GM21619 (cell line): ENCODE data around the gene ATP13A2.

ENCODE experiments used
- ATAC-seq: cut with Tn5 transposase; IDR thresholded peaks from one replicate; pipeline ENCODE4 v1.9.1; 2021; ENCODE audit not compliant: unreplicated experiment

The ATP13A2 gene

GRCh38 chr1:17032741-17033140 lies 21.0 kb upstream of the ATP13A2 start:
- ATAC-seq = no peak

- ATAC-seq = no peak
These were observed 19.7 kb upstream of the ATP13A2 start for GRCh38 chr1:17031436-17031835.

- ATAC-seq = no peak
These were observed 18.5 kb upstream of the ATP13A2 start for GRCh38 chr1:17030206-17030605.

GRCh38 chr1:17028662-17029188 lies 17.0 kb upstream of the ATP13A2 start:
- no peak for ATAC-seq

- ATAC-seq = no peak
These were observed 16.2 kb upstream of the ATP13A2 start for GRCh38 chr1:17027900-17028299.

- no peak for ATAC-seq
These were observed 15.7 kb upstream of the ATP13A2 start for GRCh38 chr1:17027403-17027802.

- ATAC-seq = no peak
These were observed 13.0 kb upstream of the ATP13A2 start for GRCh38 chr1:17024721-17025120.

- ATAC-seq = no peak
These were observed 11.8 kb upstream of the ATP13A2 start for GRCh38 chr1:17023573-17023972.

GRCh38 chr1:17023102-17023501 lies 11.4 kb upstream of the ATP13A2 start:
- ATAC-seq = no peak

- no peak for ATAC-seq
These were observed 10.2 kb upstream of the ATP13A2 start for GRCh38 chr1:17021896-17022295.

GRCh38 chr1:17020502-17020901 lies 8.8 kb upstream of the ATP13A2 start:
- no peak for ATAC-seq

GRCh38 chr1:17018849-17019248 lies 7.1 kb upstream of the ATP13A2 start:
- no peak for ATAC-seq

- no peak for ATAC-seq
These were observed 5.7 kb upstream of the ATP13A2 start for GRCh38 chr1:17017435-17017834.

GRCh38 chr1:17016317-17016661 lies 4.6 kb upstream of the ATP13A2 start:
- ATAC-seq = no peak

- no peak for ATAC-seq
These were observed 3.2 kb upstream of the ATP13A2 start for GRCh38 chr1:17014671-17015567.

GRCh38 chr1:17013491-17014320 lies 2.0 kb upstream of the ATP13A2 start:
- no peak for ATAC-seq

GRCh38 chr1:17012775-17013490 lies 1.2 kb upstream of the ATP13A2 start:
- ATAC-seq = no peak

- ATAC-seq = peak; percentile 6
These were observed 663 bp downstream of the ATP13A2 start for GRCh38 chr1:17011092-17011438.

- ATAC-seq = no peak
These were observed 2.0 kb downstream of the ATP13A2 start for GRCh38 chr1:17009706-17010105.

GRCh38 chr1:17008208-17008855 lies 3.4 kb downstream of the ATP13A2 start:
- no peak for ATAC-seq

- no peak for ATAC-seq
These were observed 4.6 kb downstream of the ATP13A2 start for GRCh38 chr1:17007121-17007520.
